ENCODE measurements around the gene PPP1R3G.
"Not testable (repeated sequence)": the region's sequence is repeated elsewhere in the genome, so short reads cannot be mapped to it uniquely, and the experiment has no call there.

Gene PPP1R3G

DNA sequence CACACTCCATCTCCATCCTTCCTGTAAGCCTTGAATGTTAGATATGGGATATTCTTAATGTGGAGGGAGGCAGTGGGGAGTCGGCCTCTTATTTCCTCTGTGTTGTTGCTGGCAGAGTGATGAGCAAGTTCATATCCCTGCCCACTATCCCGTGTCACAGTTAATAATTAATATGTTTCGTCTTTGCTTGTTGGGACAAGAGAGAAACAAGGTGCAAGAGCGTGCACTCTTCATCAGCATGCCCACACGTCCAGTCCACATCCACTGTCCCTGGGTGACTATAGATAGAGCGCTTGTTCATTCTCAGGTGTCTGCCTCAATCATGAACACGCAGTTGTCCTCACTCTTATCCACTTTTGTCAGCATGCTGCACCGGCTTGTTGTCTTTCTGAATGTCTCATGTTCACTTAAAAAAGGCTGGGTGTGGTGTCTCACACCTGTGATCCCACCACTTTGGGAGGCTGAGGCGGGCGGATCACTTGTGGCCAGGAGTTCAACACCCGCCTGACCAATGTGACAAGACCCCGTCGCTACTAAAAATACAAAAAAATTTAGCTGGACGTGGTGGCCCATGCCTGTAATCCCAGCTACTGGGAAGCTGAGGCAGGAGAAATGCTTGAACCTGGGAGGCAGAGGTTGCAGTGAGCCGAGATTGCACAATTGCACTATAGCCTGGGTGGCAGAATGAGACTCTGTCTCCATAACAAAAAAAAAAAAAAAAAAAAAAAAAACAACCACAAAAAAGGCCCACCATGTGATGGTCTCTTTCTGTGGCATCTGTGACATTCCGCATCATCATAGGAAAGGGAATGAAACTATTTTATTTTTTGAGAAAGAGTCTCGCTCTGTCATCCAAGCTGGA is 34.2 kb downstream of the PPP1R3G start:
- TF ChIP-seq, protein P1, sequence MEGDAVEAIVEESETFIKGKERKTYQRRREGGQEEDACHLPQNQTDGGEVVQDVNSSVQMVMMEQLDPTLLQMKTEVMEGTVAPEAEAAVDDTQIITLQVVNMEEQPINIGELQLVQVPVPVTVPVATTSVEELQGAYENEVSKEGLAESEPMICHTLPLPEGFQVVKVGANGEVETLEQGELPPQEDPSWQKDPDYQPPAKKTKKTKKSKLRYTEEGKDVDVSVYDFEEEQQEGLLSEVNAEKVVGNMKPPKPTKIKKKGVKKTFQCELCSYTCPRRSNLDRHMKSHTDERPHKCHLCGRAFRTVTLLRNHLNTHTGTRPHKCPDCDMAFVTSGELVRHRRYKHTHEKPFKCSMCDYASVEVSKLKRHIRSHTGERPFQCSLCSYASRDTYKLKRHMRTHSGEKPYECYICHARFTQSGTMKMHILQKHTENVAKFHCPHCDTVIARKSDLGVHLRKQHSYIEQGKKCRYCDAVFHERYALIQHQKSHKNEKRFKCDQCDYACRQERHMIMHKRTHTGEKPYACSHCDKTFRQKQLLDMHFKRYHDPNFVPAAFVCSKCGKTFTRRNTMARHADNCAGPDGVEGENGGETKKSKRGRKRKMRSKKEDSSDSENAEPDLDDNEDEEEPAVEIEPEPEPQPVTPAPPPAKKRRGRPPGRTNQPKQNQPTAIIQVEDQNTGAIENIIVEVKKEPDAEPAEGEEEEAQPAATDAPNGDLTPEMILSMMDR (IDR thresholded peaks at IDR 0.05; ENCODE audit: low read depth, low read length) = no peak
- no peak for DNase-seq (ENCODE audit: extremely low read depth, low read depth)

DNA sequence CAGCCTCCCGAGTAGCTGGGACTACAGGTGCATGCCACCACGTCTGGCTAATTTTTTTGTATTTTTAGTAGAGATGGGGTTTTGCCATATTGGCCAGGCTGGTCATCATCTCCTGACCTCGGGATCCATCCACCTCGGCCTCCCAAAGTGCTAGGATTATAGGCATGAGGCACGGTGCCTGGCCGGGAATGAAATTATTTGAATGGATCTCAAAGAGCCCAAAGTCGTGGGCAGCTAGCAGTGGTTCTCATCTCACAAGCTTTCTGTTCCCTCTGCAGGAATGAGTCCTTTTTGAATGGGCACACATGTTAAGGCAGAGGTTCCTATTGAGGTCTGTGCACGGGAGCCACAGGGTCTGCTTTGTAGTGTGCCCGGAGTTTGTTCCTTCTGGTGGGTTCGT is 34.9 kb downstream of the PPP1R3G start:
- TF ChIP-seq, protein P1 (IDR thresholded peaks at IDR 0.05; ENCODE audit: low read depth, low read length) = no peak

DNA sequence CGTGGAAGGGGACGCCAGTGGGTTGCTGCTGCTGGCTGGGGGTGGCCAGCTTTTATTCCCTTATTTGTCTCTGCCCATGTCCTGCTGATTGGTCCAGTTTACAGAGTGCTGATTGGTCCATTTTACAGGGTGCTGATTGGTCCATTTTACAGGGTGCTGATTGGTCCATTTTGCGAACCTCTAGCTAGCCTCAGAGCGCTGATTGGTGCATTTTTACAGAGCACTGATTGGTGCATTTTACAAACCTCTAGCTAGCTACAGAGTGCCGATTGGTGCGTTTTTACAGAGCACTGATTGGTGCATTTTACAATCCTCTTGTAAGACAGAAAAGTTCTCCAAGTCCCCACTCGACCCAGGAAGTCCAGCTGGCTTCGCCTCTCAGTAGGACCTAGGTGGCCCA is 35.4 kb downstream of the PPP1R3G start:
- DNase-seq (ENCODE audit: extremely low read depth, low read depth) = not testable (repeated sequence)

More for the DNA sequence above, 34.9 kb downstream of the PPP1R3G start:
- no peak for DNase-seq (ENCODE audit: extremely low read depth, low read depth)

DNA sequence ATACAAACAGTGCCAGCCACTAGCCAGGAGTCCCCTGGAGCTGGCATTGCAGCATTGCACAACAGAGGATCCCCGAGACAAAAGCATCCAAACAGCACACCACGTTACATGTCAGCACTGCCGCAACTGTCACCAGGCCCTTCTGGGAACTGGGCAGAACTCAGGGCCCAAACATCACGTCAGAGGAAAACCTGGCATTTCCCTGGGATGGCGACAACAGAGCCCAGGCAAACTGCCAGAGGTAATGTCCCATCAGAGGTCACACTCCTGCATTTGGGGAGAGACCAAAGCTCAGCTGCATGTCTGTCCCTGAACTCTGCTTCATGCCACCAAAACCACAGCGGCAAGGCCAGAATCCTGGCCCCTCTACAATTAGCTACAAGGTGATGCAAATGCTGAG is 36.3 kb downstream of the PPP1R3G start:
- DNase-seq (ENCODE audit: extremely low read depth, low read depth) = no peak
- TF ChIP-seq, protein P1 (IDR thresholded peaks at IDR 0.05; ENCODE audit: low read depth, low read length) = no peak

DNA sequence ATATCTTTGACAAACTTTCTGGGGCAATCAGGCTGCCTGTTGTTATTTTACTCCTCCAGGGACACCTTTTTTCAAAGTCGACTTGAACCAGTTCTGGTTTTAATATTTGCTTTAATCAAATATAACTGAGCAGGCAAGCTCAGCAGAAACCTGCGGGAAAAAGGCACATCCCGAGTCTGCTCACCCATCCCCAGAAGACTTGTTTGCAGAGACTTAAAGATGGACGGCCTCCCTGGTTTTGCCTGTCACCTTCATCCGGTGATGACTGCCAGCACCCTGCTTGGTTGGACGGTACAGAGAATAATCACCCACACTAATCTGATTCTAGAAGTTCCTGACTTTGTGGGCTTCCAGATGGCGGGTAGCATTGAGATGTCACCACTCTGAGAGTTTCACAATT is 36.8 kb downstream of the PPP1R3G start:
- no peak for DNase-seq (ENCODE audit: extremely low read depth, low read depth)
- TF ChIP-seq, protein P1 (IDR thresholded peaks at IDR 0.05; ENCODE audit: low read depth, low read length) = no peak

DNA sequence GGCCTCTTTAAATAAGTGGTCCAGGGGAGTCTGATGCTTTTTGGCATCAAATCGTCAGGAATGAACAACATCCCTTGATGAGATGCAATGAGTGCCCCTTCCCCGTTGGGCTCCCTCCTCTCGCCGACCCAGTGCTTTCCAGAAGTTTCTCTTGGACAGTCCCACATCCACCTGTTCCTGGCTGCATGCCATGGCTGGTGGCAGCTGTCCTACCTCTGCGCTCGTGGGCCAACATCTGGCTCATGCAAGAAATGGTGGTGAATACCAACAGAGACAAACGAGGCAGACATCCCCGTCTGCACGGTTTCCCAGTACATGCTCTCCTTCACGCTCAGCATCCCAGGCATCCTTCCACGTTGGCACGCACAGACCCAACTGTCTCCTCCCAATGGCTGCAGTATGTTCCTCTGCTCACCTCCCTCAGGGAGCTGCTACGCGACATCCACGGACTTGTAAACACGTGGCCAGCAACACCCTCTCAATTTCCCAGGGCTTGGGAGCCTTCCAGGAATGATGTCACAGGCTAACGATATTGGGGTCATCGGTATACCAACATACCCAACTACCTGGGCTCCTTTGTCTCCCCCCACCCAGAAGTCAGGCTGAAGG is 37.5 kb downstream of the PPP1R3G start:
- no peak for DNase-seq (ENCODE audit: extremely low read depth, low read depth)
- TF ChIP-seq, protein P1 (IDR thresholded peaks at IDR 0.05; ENCODE audit: low read depth, low read length) = no peak

DNA sequence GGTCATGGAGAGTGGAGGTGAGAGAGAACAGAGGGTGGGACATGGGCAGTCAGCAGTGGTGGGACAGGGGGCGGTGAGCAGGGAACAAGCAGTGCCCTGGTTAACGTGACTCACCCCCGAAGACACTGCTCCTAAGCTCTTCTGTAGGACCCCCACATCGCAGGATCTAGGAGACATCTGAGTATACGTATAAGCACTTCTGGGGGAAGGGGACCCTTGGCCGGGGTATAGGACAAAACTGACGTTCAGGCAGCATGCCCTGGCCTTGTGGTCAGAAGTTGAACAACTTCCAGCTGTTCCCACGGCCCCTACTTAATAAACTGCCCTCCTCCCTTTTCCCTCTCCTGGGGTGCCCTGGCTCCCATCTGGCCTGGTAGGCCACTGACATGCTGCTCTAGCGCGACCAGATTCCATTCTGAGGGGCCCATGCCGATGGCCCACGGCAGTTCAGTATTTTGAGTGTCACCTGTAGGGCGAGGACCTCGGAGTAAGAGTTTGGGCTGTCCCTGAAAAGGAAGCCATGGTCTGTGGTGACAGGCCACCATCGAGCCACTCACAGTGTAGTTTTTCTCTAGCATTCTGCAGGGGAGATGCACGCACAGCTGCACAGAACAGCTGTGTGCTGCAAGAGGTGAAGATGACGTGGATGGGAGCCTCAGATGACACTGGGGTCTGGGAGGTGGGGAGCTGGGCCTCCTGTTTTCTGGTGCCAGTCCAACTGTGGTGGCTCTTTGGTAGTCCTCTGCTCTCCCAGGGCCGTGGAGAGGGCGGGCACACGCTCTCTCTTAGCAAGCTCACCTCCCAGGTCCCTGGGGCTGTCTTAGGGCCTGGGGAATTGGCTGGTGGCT is 38.4 kb downstream of the PPP1R3G start:
- TF ChIP-seq, protein P1 (IDR thresholded peaks at IDR 0.05; ENCODE audit: low read depth, low read length) = no peak
- no peak for DNase-seq (ENCODE audit: extremely low read depth, low read depth)

Measured in AG09319 (cell line).